Activated CD8-positive, alpha-beta memory T cell treated with anti-CD3 and anti-CD28 coated beads, Interleukin-2, amount 50 U/mL, for 24 hours (primary cell): Measurements from ENCODE around the gene DPEP2NB.
"Not testable (repeated sequence)": the region's sequence is repeated elsewhere in the genome, so short reads cannot be mapped to it uniquely, and the experiment has no call there.

Experiments
- DNase-seq: peaks from one replicate; pipeline ENCODE4 v3.0.0-alpha.2; 2020; ENCODE audit errors: extremely low read depth

DPEP2NB gene

GRCh38 chr16:68015681-68016080 is at the start of gene DPEP2NB:
TSS of gene DPEP2NB (minus strand) at chr16:68015911. CDS start at chr16:68015770, 141 bp downstream.
- DNase-seq: no peak

GRCh38 chr16:68064791-68065365 is 49.2 kb upstream of the DPEP2NB start:
- peak; percentile 46 for DNase-seq

- DNase-seq: no peak
Measured at GRCh38 chr16:68062910-68063393, 47.2 kb upstream of the DPEP2NB start.

GRCh38 chr16:68061396-68061795 is 45.7 kb upstream of the DPEP2NB start:
- no peak for DNase-seq

GRCh38 chr16:68059804-68060203 is 44.1 kb upstream of the DPEP2NB start:
- DNase-seq: no peak

GRCh38 chr16:68055395-68055794 is 39.7 kb upstream of the DPEP2NB start:
- DNase-seq: no peak

GRCh38 chr16:68049449-68049848 is 33.7 kb upstream of the DPEP2NB start:
- DNase-seq: no peak

GRCh38 chr16:68047987-68048386 is 32.3 kb upstream of the DPEP2NB start:
- no peak for DNase-seq

GRCh38 chr16:68046106-68046505 is 30.4 kb upstream of the DPEP2NB start:
- no peak for DNase-seq

GRCh38 chr16:68041783-68042182 is 26.1 kb upstream of the DPEP2NB start:
- DNase-seq: no peak

GRCh38 chr16:68040506-68041288 is 25.0 kb upstream of the DPEP2NB start:
- peak; percentile 72 for DNase-seq

- DNase-seq: no peak
Measured at GRCh38 chr16:68037841-68038597, 22.3 kb upstream of the DPEP2NB start.

- no peak for DNase-seq
Measured at GRCh38 chr16:68035227-68035626, 19.5 kb upstream of the DPEP2NB start.

- DNase-seq: no peak
Measured at GRCh38 chr16:68033101-68033500, 17.4 kb upstream of the DPEP2NB start.

GRCh38 chr16:68031951-68032350 is 16.2 kb upstream of the DPEP2NB start:
- DNase-seq: no peak

- not testable (repeated sequence) for DNase-seq
Measured at GRCh38 chr16:68030108-68030507, 14.4 kb upstream of the DPEP2NB start.

- no peak for DNase-seq
Measured at GRCh38 chr16:68028996-68029395, 13.3 kb upstream of the DPEP2NB start.

- peak; percentile 83 for DNase-seq
Measured at GRCh38 chr16:68022728-68023537, 7.2 kb upstream of the DPEP2NB start, which contains the start of the genes DDX28 and DUS2. TSS of gene DDX28 (minus strand) at chr16:68023232. CDS start at chr16:68023202, 30 bp downstream. TSS of gene DUS2 (plus strand) at chr16:68023284. CDS start at chr16:68038024, 14,740 bp downstream.

- no peak for DNase-seq
Measured at GRCh38 chr16:68022278-68022727, 6.6 kb upstream of the DPEP2NB start.

- DNase-seq: no peak
Measured at GRCh38 chr16:68021490-68021889, 5.8 kb upstream of the DPEP2NB start.

GRCh38 chr16:68019167-68019680 is 3.5 kb upstream of the DPEP2NB start:
- DNase-seq: no peak
